ENCODE data around the gene JARID2.
A peak's percentile ranks its signal among the peaks of the same experiment; 100 is the strongest.

JARID2 gene

DNA sequence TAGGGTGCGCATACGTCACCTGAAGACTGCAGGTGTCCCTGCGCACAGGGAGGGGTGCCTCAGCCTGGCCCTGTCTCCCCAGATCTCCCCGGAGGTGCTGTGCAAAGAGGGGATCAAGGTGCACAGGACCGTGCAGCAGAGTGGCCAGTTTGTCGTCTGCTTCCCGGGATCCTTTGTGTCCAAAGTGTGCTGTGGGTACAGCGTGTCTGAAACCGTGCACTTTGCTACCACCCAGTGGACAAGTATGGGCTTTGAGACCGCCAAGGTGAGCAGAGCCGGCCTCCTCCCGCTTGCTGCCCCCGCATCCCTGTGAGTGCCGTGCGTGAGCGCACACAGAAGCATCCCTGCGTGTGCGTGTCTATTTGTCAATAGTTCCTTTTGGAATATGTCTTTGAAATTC, 266.3 kb downstream of the JARID2 start:
- CTCF ChIA-PET = interaction anchor here (0.7 kb wide), 1 partner anchor 23 kb away, joined by 3 read pairs; no protein-coding TSS in a partner anchor
- peak overlapping the region; percentile 48 for H3K27ac ChIP-seq
- TF ChIP-seq, protein P1, sequence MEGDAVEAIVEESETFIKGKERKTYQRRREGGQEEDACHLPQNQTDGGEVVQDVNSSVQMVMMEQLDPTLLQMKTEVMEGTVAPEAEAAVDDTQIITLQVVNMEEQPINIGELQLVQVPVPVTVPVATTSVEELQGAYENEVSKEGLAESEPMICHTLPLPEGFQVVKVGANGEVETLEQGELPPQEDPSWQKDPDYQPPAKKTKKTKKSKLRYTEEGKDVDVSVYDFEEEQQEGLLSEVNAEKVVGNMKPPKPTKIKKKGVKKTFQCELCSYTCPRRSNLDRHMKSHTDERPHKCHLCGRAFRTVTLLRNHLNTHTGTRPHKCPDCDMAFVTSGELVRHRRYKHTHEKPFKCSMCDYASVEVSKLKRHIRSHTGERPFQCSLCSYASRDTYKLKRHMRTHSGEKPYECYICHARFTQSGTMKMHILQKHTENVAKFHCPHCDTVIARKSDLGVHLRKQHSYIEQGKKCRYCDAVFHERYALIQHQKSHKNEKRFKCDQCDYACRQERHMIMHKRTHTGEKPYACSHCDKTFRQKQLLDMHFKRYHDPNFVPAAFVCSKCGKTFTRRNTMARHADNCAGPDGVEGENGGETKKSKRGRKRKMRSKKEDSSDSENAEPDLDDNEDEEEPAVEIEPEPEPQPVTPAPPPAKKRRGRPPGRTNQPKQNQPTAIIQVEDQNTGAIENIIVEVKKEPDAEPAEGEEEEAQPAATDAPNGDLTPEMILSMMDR (conservative IDR thresholded peaks at IDR 0.05; ENCODE audit: low read depth) = no peak
- POLR2A ChIA-PET (ENCODE audit: low non-redundant PET) = interaction anchor here (0.5 kb wide), 1 partner anchor 69 kb away, joined by 7 read pairs; no protein-coding TSS in a partner anchor
- DNase-seq (ENCODE audit: low spot score) = no peak

DNA sequence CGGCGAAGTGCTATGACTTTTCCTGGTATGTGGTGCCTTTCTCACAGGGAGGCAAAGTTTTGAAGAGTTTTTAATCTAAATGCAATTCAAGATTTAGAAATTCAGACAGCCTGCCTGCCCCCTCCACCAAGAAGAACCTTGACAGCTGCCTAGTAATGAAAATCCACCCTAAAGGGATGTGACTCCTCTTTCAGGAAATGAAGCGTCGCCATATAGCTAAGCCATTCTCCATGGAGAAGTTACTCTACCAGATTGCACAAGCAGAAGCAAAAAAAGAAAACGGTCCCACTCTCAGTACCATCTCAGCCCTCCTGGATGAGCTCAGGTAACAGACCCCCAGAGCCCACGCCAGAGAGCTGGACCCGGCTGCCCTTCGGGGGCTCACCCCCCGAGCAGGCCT, 266.9 kb downstream of the JARID2 start:
- CTCF ChIA-PET = interaction anchor here (0.7 kb wide), 1 partner anchor 339 kb away, joined by 3 read pairs; no protein-coding TSS in a partner anchor
- no peak overlapping the region for H3K27ac ChIP-seq
- POLR2A ChIA-PET (ENCODE audit: low non-redundant PET) = interaction anchor here (0.5 kb wide), 1 partner anchor 69 kb away, joined by 7 read pairs; no protein-coding TSS in a partner anchor
- TF ChIP-seq, protein P1 (conservative IDR thresholded peaks at IDR 0.05; ENCODE audit: low read depth) = no peak
- DNase-seq (ENCODE audit: low spot score) = no peak

DNA sequence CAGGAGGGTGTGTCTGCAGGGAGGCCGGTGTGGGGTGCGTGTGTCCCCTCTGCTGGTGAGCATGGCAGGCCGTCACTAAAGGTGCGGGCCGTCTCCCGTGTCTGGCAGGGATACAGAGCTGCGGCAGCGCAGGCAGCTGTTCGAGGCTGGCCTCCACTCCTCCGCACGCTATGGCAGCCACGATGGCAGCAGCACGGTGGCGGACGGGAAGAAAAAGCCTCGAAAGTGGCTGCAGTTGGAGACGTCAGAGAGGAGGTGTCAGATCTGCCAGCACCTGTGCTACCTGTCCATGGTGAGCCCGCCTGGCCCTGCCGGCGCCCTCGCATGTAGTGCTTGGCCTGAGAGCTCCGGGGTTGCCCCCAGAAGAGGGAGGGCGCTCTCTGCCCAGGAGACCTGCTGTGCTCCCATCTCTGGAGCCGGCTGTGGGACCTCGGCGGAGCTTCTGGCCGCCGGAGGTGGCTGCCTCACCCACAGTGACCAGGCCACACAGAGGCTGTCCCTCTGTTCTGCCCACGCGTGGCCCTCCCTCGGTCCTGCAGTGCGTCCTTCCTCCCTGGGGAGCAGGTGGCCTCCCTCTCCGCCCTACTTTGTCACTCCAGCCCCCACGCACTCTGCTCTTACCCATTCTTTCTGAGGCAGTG, 267.4 kb downstream of the JARID2 start:
- H3K27ac ChIP-seq = peak overlapping the region; percentile 18
- DNase-seq (ENCODE audit: low spot score) = no peak
- TF ChIP-seq, protein P1 (conservative IDR thresholded peaks at IDR 0.05; ENCODE audit: low read depth) = no peak
- ChIA-PET POLR2A (ENCODE audit: low non-redundant PET) (no interaction called here), CTCF (interaction anchor here (0.6 to 0.7 kb wide), 2 partner anchors 339 to 741 kb away, joined by 3 to 12 read pairs; no protein-coding TSS in a partner anchor)

DNA sequence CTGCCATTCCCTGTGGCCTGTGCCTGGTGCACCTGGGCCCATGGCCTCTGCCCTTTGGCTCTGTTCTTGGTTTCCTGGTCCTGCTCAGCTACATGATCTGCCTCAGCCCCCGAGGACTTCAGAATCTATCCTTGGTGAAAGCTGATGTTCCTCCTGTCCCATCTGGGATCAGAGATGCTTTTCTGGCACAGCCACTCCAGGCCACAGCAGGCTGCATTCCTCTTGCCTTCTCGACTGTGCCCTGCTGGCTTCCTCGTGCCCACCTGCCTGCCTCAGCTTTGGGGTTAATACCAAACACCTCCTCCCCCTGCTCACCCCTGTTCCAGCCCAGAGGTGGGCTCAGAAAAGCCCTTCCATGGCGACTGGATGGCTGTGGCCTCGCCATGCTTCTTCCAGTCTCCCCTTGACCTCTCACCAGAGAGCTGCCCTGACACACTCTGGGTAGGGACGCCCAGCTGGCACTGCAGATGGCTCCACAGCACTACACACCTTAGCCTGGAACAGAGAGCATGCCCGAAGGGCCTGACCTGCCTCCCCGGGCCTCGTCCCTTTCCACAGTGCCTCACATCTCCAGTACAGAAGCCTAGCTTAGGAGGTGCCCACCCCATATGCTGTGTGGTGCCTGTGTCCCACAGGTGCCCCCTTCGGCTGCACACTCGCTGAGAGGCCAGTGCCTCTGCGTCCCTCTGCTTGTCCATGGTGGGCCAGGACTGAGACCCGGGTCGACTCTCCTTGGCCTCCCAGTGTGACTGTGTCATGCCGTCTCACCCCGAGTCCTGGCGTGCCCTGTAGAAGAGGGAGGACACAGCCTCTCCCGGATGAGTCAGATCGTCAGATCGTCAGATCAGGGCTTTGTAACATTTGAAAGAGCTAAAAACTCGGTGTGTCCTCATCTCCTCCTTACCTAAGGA, 268.2 kb downstream of the JARID2 start:
- POLR2A ChIA-PET (ENCODE audit: low non-redundant PET) = no interaction called here
- CTCF ChIA-PET = no interaction called here
- H3K27ac ChIP-seq = peak overlapping the region; percentile 18
- TF ChIP-seq, protein P1 (conservative IDR thresholded peaks at IDR 0.05; ENCODE audit: low read depth) = no peak
- peak; percentile 24 for DNase-seq (ENCODE audit: low spot score)

DNA sequence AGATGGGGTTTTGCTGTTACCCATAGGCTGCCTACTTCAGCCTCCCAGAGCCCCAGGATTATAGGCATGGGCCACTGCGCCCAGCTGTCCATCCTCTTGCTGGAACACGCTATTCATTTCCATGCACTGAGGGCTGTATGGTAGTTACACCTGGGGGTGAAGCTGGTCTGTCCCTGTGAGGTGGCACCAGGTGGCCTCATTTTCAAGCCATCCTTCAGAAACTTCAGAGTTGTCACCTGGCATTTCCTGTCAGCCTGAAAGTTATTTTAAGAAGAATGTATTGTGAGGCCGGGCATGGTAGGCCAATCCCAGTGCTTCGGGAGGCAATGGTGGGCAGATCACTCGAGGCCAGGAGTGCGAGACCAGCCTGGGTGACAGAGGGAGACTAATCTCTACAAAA, 269.4 kb downstream of the JARID2 start:
- CTCF ChIA-PET = interaction anchor here (0.5 kb wide), 1 partner anchor 70 kb away, joined by 3 read pairs; no protein-coding TSS in a partner anchor
- POLR2A ChIA-PET (ENCODE audit: low non-redundant PET) = no interaction called here
- DNase-seq (ENCODE audit: low spot score) = no peak
- H3K27ac ChIP-seq = no peak overlapping the region
- TF ChIP-seq, protein P1 (conservative IDR thresholded peaks at IDR 0.05; ENCODE audit: low read depth) = no peak

DNA sequence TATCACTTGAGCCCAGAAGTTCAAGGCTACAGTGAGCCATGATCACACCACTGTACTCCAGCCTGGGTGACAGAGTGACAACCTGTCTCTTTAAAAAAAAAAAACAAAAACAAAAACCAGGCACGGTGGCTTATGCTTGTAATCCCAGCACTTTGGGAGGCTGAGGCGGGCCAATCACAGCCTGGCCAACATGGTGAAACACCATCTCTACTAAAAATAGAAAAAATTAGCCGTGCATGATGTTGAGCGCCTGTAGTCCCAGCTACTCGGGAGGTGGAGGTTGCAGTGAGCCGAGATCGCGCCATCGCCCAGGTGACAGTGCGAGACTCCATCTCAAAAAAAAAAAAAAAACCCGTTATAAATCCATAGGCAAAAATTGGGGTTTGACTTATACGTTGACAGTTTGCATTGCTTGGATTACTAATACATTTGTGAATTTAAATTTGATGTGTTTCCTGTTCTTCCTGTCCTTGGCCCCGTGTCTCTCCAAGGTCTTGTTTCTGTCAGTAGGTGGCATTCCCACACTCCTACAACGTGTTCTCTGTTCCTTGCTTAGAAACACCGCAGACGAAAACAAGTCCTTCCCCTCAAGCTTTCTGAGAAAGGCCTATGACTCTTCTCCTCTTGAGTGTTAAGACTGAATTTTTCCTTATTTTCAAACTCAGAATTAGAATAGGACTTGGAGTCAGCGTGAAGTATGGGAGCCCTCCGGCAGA, 269.9 kb downstream of the JARID2 start:
- POLR2A ChIA-PET (ENCODE audit: low non-redundant PET) = no interaction called here

More for the DNA sequence above, 269.9 kb downstream of the JARID2 start:
- H3K27ac ChIP-seq = no peak overlapping the region
- CTCF ChIA-PET = no interaction called here
- no peak for DNase-seq (ENCODE audit: low spot score)
- TF ChIP-seq, protein P1 (conservative IDR thresholded peaks at IDR 0.05; ENCODE audit: low read depth) = no peak

Measured in RWPE1 (cell line).